PFSK-1 (cell line): Measurements from ENCODE around the gene SPINK5.

ENCODE experiments used
- FOXP2 ChIP-seq: optimal IDR thresholded peaks from 2 replicates; pipeline ENCODE3; 2011; ENCODE audit warnings: borderline replicate concordance, control low read depth, inconsistent platforms; ENCODE audit not compliant: insufficient read depth; ENCODE audit errors: extremely low read length, extremely low read depth
- POLR2AphosphoS5 ChIP-seq: IDR thresholded peaks from 2 replicates; pipeline ENCODE4 v1.6.1; 2012; ENCODE audit warnings: low read depth, mild to moderate bottlenecking, control low read depth, low read length, moderate library complexity
- REST ChIP-seq, 2 experiments: IDR thresholded peaks; 2 replicates each; pipeline versions ENCODE4 v1.6.1 to v1.8.0; 2011 to 2012; ENCODE audit warnings: low read depth in 2 of 2, low read length in 2 of 2, control low read depth in 1 of 2, inconsistent platforms in 1 of 2, mild to moderate bottlenecking in 1 of 2, moderate library complexity in 1 of 2; ENCODE audit not compliant: insufficient read depth in 1 of 2
- SIN3A ChIP-seq: IDR thresholded peaks from 2 replicates; pipeline ENCODE4 v1.6.1; 2012; ENCODE audit warnings: mild to moderate bottlenecking, low read length, moderate library complexity, borderline replicate concordance; ENCODE audit not compliant: insufficient read depth
- TAF1 ChIP-seq: IDR thresholded peaks from 2 replicates; pipeline ENCODE4 v1.6.1; 2012; ENCODE audit warnings: low read length, control low read depth, borderline replicate concordance; ENCODE audit not compliant: insufficient read depth

Gene SPINK5

GRCh38 chr5:148104226-148104625, 40.4 kb downstream of the SPINK5 start:
- TF ChIP-seq TAF1, result no peak
- no peak for TF ChIP-seq POLR2AphosphoS5
- TF ChIP-seq REST (IDR thresholded peaks at IDR 0.05; ENCODE audit: insufficient read depth in 1 of 2, low read depth in 2 of 2, low read length in 2 of 2), result no peak
- TF ChIP-seq FOXP2, result no peak
- no peak for TF ChIP-seq SIN3A

- TF ChIP-seq SIN3A, result no peak
Measured at GRCh38 chr5:148107608-148108007, 43.8 kb downstream of the SPINK5 start.

- TF ChIP-seq FOXP2 (no peak), TAF1 (no peak)
Measured at GRCh38 chr5:148113243-148113642, 49.5 kb downstream of the SPINK5 start.

- TF ChIP-seq FOXP2 (no peak), POLR2AphosphoS5 (no peak), REST (IDR thresholded peaks at IDR 0.05; ENCODE audit: insufficient read depth in 1 of 2, low read depth in 2 of 2, low read length in 2 of 2) (no peak), TAF1 (no peak), SIN3A (no peak)
Measured at GRCh38 chr5:148120317-148120716, 56.5 kb downstream of the SPINK5 start.

GRCh38 chr5:148125641-148126040, 61.9 kb downstream of the SPINK5 start:
- TF ChIP-seq TAF1 (no peak), POLR2AphosphoS5 (no peak), FOXP2 (no peak), SIN3A (no peak), REST (IDR thresholded peaks at IDR 0.05; ENCODE audit: insufficient read depth in 1 of 2, low read depth in 2 of 2, low read length in 2 of 2) (no peak)

GRCh38 chr5:148135091-148136048, 71.6 kb downstream of the SPINK5 start:
- TF ChIP-seq TAF1 (no peak), SIN3A (no peak), FOXP2 (no peak), POLR2AphosphoS5 (no peak), REST (IDR thresholded peaks at IDR 0.05; ENCODE audit: insufficient read depth in 1 of 2, low read depth in 2 of 2, low read length in 2 of 2) (no peak)
